Ovary (tissue), 3 donors: ENCODE measurements around the gene GALNT10.

ENCODE experiments used
- CTCF ChIP-seq, 3 donors: fragments of 450-650 bp in 2 of 3; fragments of 200-600 bp in 1 of 3; IDR thresholded peaks; one replicate each; pipeline versions ENCODE4 v1.5.1 to v1.8.0; 2016 to 2022; ENCODE audit warnings: antibody characterized with exemption in 3 of 3, mild to moderate bottlenecking in 1 of 3
- EP300 ChIP-seq: sonication (generic); formaldehyde crosslinking; IDR thresholded peaks from one replicate; pipeline ENCODE4 v1.6.1; 2017; ENCODE audit warnings: antibody characterized with exemption
- donor health status: DM: no; HTN: no; CAD: no.

- TF ChIP-seq CTCF (IDR thresholded peaks at IDR 0.05): no peak
- no peak for TF ChIP-seq EP300
Measured at GRCh38 chr5:154344461-154344860, 153.9 kb downstream of the GALNT10 start.
